Stimulated activated naive B cell treated with anti-CD40 and anti-IgM and Interleukin-4, amounts not matched to agents 10 μg/mL and 1 μg/mL and 100 μg/mL, for 72 hours (primary cell): ENCODE measurements around the gene MCM5.
"Not testable (repeated sequence)": the region's sequence is repeated elsewhere in the genome, so short reads cannot be mapped to it uniquely, and the experiment has no call there.

Experiments used
- ATAC-seq, 2 donors: fragments of 150-1000 bp; cut with Tn5 transposase; replicated peaks; 2 replicates each; pipeline ENCODE4 v1.10.0; 2021; ENCODE audit warnings: moderate library complexity in 1 of 2
- DNase-seq: peaks from one replicate; pipeline ENCODE4 v3.0.0; 2021
- H3K27ac Mint-ChIP-seq: one replicate; pipeline ENCODE4 v1.8.0; 2022; ENCODE audit warnings: mild to moderate bottlenecking, mixed read lengths
- H3K27me3 Mint-ChIP-seq, 2 donors: one replicate each; pipeline ENCODE4 v1.8.0; 2022; ENCODE audit warnings: mixed read lengths in 2 of 2
- H3K36me3 Mint-ChIP-seq, 2 donors: one replicate each; pipeline ENCODE4 v1.8.0; 2022; ENCODE audit warnings: mixed read lengths in 2 of 2, mild to moderate bottlenecking in 1 of 2
- H3K4me1 Mint-ChIP-seq, 2 donors: one replicate each; pipeline ENCODE4 v1.8.0; 2022; ENCODE audit warnings: mixed read lengths in 2 of 2, mild to moderate bottlenecking in 1 of 2
- H3K4me3 Mint-ChIP-seq, 2 donors: one replicate each; pipeline ENCODE4 v1.8.0; 2022; ENCODE audit warnings: mild to moderate bottlenecking in 2 of 2, mixed read lengths in 2 of 2, moderate library complexity in 1 of 2
- H3K9me3 Mint-ChIP-seq, 2 donors: one replicate each; pipeline ENCODE4 v1.8.0; 2022; ENCODE audit warnings: mixed read lengths in 2 of 2, mild to moderate bottlenecking in 1 of 2

The MCM5 gene

GRCh38 chr22:35384975-35385588 is 14.9 kb upstream of the MCM5 start:
- Mint-ChIP-seq H3K36me3 (peaks cover 25 to 28% of the 10 kb centered on the region in 2 donors), H3K4me3 (no peak overlapping the region), H3K9me3 (no peaks in the 10 kb centered on the region), H3K4me1 (peaks cover 11 to 30% of the 10 kb centered on the region in 2 donors), H3K27ac (no peak overlapping the region), H3K27me3 (peaks cover 7 to 13% of the 10 kb centered on the region in 2 donors)
- ATAC-seq: no peak
- DNase-seq: no peak

DNA sequence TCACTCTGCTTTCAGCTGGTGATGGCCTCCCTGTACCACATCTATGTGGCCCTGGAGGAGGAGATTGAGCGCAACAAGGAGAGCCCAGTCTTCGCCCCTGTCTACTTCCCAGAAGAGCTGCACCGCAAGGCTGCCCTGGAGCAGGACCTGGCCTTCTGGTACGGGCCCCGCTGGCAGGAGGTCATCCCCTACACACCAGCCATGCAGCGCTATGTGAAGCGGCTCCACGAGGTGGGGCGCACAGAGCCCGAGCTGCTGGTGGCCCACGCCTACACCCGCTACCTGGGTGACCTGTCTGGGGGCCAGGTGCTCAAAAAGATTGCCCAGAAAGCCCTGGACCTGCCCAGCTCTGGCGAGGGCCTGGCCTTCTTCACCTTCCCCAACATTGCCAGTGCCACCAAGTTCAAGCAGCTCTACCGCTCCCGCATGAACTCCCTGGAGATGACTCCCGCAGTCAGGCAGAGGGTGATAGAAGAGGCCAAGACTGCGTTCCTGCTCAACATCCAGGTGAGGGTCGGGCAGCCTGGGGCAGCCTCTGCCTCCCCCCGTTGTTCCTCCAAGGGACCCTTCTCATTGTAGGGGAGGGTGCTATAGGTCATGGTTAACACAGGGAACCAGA is 13.2 kb upstream of the MCM5 start:
- H3K9me3 Mint-ChIP-seq: no peaks in the 10 kb centered on the region
- H3K27me3 Mint-ChIP-seq: peaks cover 7 to 12% of the 10 kb centered on the region in 2 donors
- no peak overlapping the region for H3K4me3 Mint-ChIP-seq
- peaks cover 25 to 31% of the 10 kb centered on the region in 2 donors for H3K36me3 Mint-ChIP-seq
- DNase-seq (no peak), ATAC-seq (no peak)
- no peak overlapping the region for H3K27ac Mint-ChIP-seq
- H3K4me1 Mint-ChIP-seq: peaks cover 2 to 13% of the 10 kb centered on the region in 2 donors

DNA sequence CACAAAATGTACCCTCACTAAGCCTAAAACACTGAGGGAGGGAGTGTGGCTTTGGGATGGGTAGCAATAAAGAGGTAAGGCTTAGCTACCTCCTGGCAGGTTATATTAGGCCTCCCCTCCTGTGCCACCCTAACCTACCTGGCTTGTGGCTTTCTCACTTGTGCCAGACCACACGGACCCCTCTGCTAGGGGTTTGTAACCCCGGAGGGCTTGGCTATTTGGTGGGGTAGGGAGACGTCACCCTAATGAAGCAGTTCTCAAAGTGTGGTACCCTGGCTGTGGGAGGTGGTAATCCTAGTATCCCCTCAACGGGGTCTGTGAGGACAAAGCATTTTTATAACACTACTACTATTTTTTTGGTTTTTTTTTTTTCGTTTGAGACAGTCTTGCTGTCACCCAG is 9.0 kb upstream of the MCM5 start:
- peaks cover 14 to 23% of the 10 kb centered on the region in 2 donors for H3K36me3 Mint-ChIP-seq
- peaks cover 4 to 15% of the 10 kb centered on the region in 2 donors for H3K4me1 Mint-ChIP-seq
- no peak for DNase-seq
- no peak overlapping the region for H3K27ac Mint-ChIP-seq
- H3K27me3 Mint-ChIP-seq: no peaks in the 10 kb centered on the region
- H3K9me3 Mint-ChIP-seq: no peaks in the 10 kb centered on the region
- H3K4me3 Mint-ChIP-seq: no peak overlapping the region
- no peak for ATAC-seq

DNA sequence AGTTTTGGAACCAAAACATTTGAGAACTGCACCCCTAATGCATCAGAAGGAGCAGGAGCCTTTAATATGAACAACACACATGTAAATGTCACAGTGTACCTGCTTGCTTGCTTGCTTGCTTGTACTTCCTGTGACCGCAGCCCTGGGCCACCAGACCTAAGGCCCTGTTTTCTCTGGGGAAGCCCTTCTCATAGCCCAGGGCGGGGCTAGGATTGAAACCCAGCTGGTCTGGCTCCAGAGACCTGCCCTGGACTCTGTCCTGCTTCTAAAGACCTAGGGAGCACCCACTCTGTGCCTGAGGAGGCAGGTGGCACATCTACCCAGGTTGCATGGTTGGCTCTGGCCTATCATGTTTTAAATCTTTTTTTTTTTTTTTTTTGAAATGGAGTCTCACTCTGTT is 7.6 kb upstream of the MCM5 start:
- Mint-ChIP-seq H3K4me3 (no peak overlapping the region), H3K4me1 (peaks cover 9 to 29% of the 10 kb centered on the region in 2 donors), H3K36me3 (peaks cover 9 to 13% of the 10 kb centered on the region in 2 donors), H3K9me3 (no peaks in the 10 kb centered on the region), H3K27ac (no peak overlapping the region), H3K27me3 (no peaks in the 10 kb centered on the region)
- peak; percentile 58 to 70 for ATAC-seq
- no peak for DNase-seq

DNA sequence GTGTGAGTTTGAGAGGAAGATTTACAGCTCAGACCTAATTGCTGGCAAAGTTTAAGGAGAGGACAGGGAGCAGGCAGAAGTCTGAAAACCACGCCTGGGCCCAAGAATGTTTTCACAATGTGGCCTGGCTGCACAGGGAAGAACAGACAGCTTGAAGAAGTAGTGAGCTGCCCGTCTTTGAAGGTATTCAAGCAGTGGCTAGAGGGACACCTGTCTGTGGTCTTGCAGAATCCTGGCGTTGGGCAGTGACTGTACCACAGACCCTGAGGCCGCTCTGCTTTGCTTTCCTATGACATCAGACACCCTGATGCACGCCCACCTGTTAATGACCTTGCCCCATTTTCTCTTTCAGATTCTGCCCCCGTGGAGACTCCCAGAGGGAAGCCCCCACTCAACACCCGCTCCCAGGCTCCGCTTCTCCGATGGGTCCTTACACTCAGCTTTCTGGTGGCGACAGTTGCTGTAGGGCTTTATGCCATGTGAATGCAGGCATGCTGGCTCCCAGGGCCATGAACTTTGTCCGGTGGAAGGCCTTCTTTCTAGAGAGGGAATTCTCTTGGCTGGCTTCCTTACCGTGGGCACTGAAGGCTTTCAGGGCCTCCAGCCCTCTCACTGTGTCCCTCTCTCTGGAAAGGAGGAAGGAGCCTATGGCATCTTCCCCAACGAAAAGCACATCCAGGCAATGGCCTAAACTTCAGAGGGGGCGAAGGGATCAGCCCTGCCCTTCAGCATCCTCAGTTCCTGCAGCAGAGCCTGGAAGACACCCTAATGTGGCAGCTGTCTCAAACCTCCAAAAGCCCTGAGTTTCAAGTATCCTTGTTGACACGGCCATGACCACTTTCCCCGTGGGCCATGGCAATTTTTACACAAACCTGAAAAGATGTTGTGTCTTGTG is 6.6 kb upstream of the MCM5 start:
- H3K9me3 Mint-ChIP-seq: no peaks in the 10 kb centered on the region
- DNase-seq: no peak
- H3K36me3 Mint-ChIP-seq: peaks cover 9 to 12% of the 10 kb centered on the region in 2 donors
- ATAC-seq: no peak
- no peak overlapping the region for H3K4me3 Mint-ChIP-seq
- H3K27me3 Mint-ChIP-seq: no peaks in the 10 kb centered on the region
- peaks cover 11 to 34% of the 10 kb centered on the region in 2 donors for H3K4me1 Mint-ChIP-seq
- peak overlapping the region; percentile 52 for H3K27ac Mint-ChIP-seq

GRCh38 chr22:35394011-35394312 is 6.0 kb upstream of the MCM5 start:
- no peaks in the 10 kb centered on the region for H3K9me3 Mint-ChIP-seq
- H3K27me3 Mint-ChIP-seq: no peaks in the 10 kb centered on the region
- ATAC-seq (no peak), DNase-seq (no peak)
- H3K27ac Mint-ChIP-seq: peak overlapping the region; percentile 52
- peaks cover 9 to 12% of the 10 kb centered on the region in 2 donors for H3K36me3 Mint-ChIP-seq
- no peak overlapping the region for H3K4me3 Mint-ChIP-seq
- peaks cover 11 to 34% of the 10 kb centered on the region in 2 donors for H3K4me1 Mint-ChIP-seq

DNA sequence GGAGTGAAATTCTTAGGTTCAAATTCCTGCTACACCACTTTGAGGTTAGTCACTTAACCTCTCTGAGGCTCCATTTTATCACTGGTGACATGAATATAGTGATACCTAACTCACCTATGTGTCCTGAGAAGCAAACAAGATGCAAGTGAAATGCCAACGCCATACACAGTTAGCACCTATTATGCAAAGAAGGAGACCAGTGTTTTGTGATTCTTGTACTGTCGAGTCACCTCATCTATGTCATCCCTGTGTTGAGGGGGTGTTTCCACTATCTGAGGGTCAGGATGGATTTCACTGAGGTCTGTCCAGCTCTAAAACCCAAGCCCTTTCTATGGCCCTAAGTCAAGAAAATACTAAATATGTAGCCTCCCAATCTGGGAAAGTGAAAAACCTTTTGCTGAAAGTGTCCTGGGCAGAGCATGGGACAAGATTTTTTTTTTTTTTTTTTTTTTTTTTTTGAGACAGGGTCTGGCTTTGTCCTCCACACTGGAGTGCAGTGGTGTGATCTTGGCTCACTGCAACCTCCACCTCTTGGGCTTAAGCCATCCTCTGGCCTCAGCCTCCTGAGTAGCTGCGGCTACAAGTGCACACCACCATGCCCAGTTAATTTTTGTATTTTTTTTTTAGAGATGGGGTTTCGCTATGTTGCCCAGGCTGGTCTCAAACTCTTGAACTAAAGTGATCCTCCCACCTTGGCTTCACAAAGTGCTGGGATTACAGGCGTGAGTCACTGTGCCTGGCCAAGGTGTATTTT is 5.0 kb upstream of the MCM5 start:
- H3K4me3 Mint-ChIP-seq: no peak overlapping the region

GRCh38 chr22:35396622-35397021 is 3.3 kb upstream of the MCM5 start:
- H3K9me3 Mint-ChIP-seq: not testable (repeated sequence)
- ATAC-seq: peak; percentile 27 to 44

More for the DNA sequence above, 5.0 kb upstream of the MCM5 start:
- H3K27me3 Mint-ChIP-seq: no peaks in the 10 kb centered on the region
- peak overlapping the region; percentile 37 for H3K27ac Mint-ChIP-seq
- DNase-seq (no peak), ATAC-seq (no peak)
- H3K9me3 Mint-ChIP-seq: no peaks in the 10 kb centered on the region
- peaks cover 11 to 34% of the 10 kb centered on the region in 2 donors for H3K4me1 Mint-ChIP-seq
- peaks cover 10 to 11% of the 10 kb centered on the region in 2 donors for H3K36me3 Mint-ChIP-seq

DNA sequence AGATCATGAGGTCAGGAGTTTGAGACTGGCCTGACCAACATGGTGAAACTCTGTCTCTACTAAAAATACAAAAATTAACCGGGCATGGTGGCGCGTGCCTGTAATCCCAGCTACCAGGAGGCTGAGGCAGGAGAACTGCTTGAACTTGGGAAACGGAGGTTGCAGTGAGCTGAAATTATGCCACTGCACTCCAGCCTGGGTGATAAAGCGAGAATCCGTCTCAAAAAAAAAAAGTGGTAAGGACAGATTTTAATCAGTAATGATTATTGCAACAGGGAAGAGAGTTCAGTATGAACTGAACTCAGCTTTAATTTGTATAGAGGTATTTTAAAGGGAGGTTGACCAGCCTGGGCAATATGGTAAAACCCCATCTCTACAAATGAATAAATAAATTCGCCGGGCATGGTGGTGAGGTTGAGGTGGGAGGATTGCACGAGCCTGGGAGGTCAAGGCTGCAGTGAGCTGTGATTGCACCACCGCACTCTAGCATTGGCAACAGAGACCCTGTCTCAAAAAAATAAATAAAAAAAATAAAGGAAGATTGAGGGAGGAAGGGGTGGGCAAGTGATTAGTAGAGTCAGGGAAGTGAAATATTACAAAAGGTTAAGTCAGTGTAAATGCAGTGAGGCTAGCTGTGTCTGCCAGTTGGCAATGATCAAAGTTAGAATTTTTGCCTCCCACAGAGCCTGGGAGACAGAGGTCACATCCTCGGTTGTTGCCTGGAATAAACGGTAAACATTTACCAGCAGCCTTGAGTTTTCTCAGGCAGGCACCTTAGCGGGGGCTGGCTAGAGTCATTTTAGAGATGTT is 2.6 kb upstream of the MCM5 start:
- Mint-ChIP-seq H3K9me3 (no peaks in the 10 kb centered on the region), H3K27ac (peak overlapping the region; percentile 88), H3K36me3 (peaks cover 25 to 27% of the 10 kb centered on the region in 2 donors), H3K4me3 (peak overlapping the region; percentile 29 to 50), H3K4me1 (peaks cover 22 to 50% of the 10 kb centered on the region in 2 donors), H3K27me3 (no peaks in the 10 kb centered on the region)
- no peak for ATAC-seq
- no peak for DNase-seq

More at GRCh38 chr22:35396622-35397021, 3.3 kb upstream of the MCM5 start:
- peaks cover 19 to 44% of the 10 kb centered on the region in 2 donors for H3K4me1 Mint-ChIP-seq
- H3K27me3 Mint-ChIP-seq: not testable (repeated sequence)
- peak overlapping the region; percentile 88 for H3K27ac Mint-ChIP-seq
- H3K4me3 Mint-ChIP-seq: peak overlapping the region in 1 of 2 donors; percentile 50
- peak; percentile 11 for DNase-seq
- peaks cover 18 to 20% of the 10 kb centered on the region in 2 donors for H3K36me3 Mint-ChIP-seq

DNA sequence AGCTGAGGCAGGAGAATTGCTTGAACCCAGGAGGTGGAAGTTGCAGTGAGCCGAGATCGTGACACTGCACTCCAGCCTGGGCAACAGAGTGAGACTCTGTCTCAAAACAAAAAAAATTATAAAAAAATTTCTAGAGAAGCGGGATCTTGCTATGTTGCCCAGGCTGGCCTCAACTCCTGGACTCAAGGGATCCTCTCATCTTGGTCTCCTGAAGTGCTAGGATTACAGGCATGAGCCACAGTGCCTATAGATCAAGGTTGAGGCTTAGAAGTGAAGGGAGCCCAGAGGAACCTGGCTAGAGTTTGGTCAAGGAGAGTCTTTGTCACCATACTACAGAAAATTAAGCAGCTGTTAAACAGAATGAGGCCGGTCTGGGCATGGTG is 1.4 kb upstream of the MCM5 start:
- Mint-ChIP-seq H3K4me1 (peaks cover 26 to 57% of the 10 kb centered on the region in 2 donors), H3K27me3 (no peaks in the 10 kb centered on the region), H3K9me3 (no peaks in the 10 kb centered on the region), H3K4me3 (peak overlapping the region; percentile 93 to 99), H3K36me3 (peaks cover 26 to 30% of the 10 kb centered on the region in 2 donors), H3K27ac (peak overlapping the region; percentile 100)
- ATAC-seq (no peak), DNase-seq (no peak)

GRCh38 chr22:35399114-35399677 is 744 bp upstream of the MCM5 start:
- DNase-seq (no peak), ATAC-seq (no peak)
- H3K4me1 Mint-ChIP-seq: peaks cover 22 to 51% of the 10 kb centered on the region in 2 donors
- no peaks in the 10 kb centered on the region for H3K9me3 Mint-ChIP-seq
- no peaks in the 10 kb centered on the region for H3K27me3 Mint-ChIP-seq
- peaks cover 25 to 35% of the 10 kb centered on the region in 2 donors for H3K36me3 Mint-ChIP-seq
- H3K4me3 Mint-ChIP-seq: peak overlapping the region; percentile 93 to 99
- peak overlapping the region; percentile 100 for H3K27ac Mint-ChIP-seq

DNA sequence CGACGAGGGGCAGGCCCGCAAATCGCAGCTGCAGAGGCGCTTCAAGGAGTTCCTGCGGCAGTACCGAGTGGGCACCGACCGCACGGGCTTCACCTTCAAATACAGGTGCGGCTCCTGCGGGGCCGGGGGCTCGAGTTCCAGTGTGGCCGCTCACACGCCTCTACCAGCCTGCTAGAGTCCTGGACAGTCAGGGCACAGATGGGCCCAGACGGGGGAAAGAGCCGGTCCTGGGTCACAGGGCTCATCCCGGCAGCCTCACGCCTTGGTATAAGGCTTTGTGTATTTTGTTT is 506 bp downstream of the MCM5 start:
- Mint-ChIP-seq H3K27me3 (no peaks in the 10 kb centered on the region), H3K4me3 (peak overlapping the region; percentile 93 to 99), H3K27ac (peak overlapping the region; percentile 100), H3K4me1 (peaks cover 22 to 50% of the 10 kb centered on the region in 2 donors), H3K9me3 (no peaks in the 10 kb centered on the region), H3K36me3 (peaks cover 31 to 41% of the 10 kb centered on the region in 2 donors)
- DNase-seq (no peak), ATAC-seq (peak; percentile 11 to 22)

DNA sequence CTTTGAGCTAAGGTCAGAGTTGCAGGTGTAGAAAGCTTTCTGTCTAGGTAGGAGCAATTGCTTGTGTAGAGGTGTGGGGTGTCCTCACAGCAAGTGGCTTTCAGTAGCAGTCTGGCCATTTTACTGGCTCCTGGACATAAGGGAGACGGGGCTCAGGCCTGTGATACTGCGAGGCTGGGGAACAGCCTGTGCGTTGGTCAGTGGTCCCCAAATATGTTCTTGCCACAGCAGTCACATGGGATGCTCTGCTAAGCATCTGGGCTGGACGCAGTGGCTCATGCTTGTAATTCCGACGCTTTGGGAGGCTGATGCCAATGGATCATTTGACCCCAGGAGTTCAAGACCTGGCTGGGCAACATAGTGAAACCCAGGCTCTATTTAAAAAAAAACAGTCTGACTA is 1.9 kb downstream of the MCM5 start:
- Mint-ChIP-seq H3K27ac (peak overlapping the region; percentile 54), H3K9me3 (no peaks in the 10 kb centered on the region), H3K36me3 (peaks cover 41 to 46% of the 10 kb centered on the region in 2 donors), H3K4me3 (peak overlapping the region; percentile 93 to 99), H3K27me3 (no peaks in the 10 kb centered on the region), H3K4me1 (peaks cover 24 to 50% of the 10 kb centered on the region in 2 donors)
- DNase-seq (no peak), ATAC-seq (no peak)
